GM23338 (cell line): Measurements from ENCODE around the gene CDK2. TPM values are rescaled to one million over a fixed set of nuclear protein-coding genes. Genes with fewer than 3 reads are reported as not detected.

Source experiments
- ATAC-seq: fragments of 200-7000 bp; cut with Tn5 transposase; 3 replicates; pipeline ENCODE4 v1.9.1; 2020
- DNase-seq: peaks from one replicate; pipeline ENCODE4 v3.0.0-alpha.2; 2015; ENCODE audit warnings: low spot score
- H2AFZ ChIP-seq: fragments of 200-600 bp; sonication (generic); 2 replicates; pipeline ENCODE4 v1.8.0; 2016; ENCODE audit warnings: antibody characterized with exemption, mild to moderate bottlenecking, moderate library complexity
- H3F3A ChIP-seq: fragments of 200-600 bp; sonication (generic); replicated peaks from 2 replicates; pipeline ENCODE4 v1.8.0; 2017; ENCODE audit warnings: antibody characterized with exemption, mixed run types, low read depth
- H3K27ac ChIP-seq: fragments of 200-600 bp; sonication (generic); 2 replicates; pipeline ENCODE4 v1.6.1; 2016; ENCODE audit warnings: low read depth
- H3K27me3 ChIP-seq: fragments of 200-600 bp; sonication (generic); 2 replicates; pipeline ENCODE4 v1.8.0; 2016; ENCODE audit warnings: mild to moderate bottlenecking, mixed run types, moderate library complexity; ENCODE audit not compliant: insufficient read depth
- H3K36me3 ChIP-seq: fragments of 200-600 bp; sonication (generic); 2 replicates; pipeline ENCODE4 v1.8.0; 2016; ENCODE audit warnings: mild to moderate bottlenecking; ENCODE audit not compliant: insufficient read depth
- H3K4me1 ChIP-seq: fragments of 200-600 bp; sonication (generic); 2 replicates; pipeline ENCODE4 v1.8.0; 2016; ENCODE audit warnings: mild to moderate bottlenecking, moderate library complexity; ENCODE audit not compliant: insufficient read depth
- H3K4me2 ChIP-seq: fragments of 200-600 bp; sonication (generic); 2 replicates; pipeline ENCODE4 v1.7.1; 2017; ENCODE audit warnings: mixed run types
- H3K4me3 ChIP-seq: fragments of 200-600 bp; sonication (generic); 2 replicates; pipeline ENCODE4 v1.6.1; 2016; ENCODE audit warnings: mixed run types
- H3K79me2 ChIP-seq: fragments of 200-600 bp; sonication (generic); replicated peaks from 2 replicates; pipeline ENCODE4 v1.8.0; 2017; ENCODE audit warnings: mild to moderate bottlenecking; ENCODE audit not compliant: insufficient read depth
- H3K9me2 ChIP-seq: fragments of 200-600 bp; sonication (generic); 2 replicates; pipeline ENCODE4 v1.8.0; 2017; ENCODE audit not compliant: insufficient read depth
- H4K20me1 ChIP-seq: fragments of 200-600 bp; sonication (generic); replicated peaks from 2 replicates; pipeline ENCODE4 v1.8.0; 2017; ENCODE audit warnings: mild to moderate bottlenecking; ENCODE audit not compliant: insufficient read depth
- H3K27ac Mint-ChIP-seq: 2 replicates; pipeline ENCODE4 v1.8.0; 2020; ENCODE audit warnings: inconsistent platforms, mild to moderate bottlenecking, moderate library complexity, mixed read lengths
- H3K27me3 Mint-ChIP-seq: 3 replicates; pipeline ENCODE4 v1.8.0; 2022; ENCODE audit warnings: low read depth, mild to moderate bottlenecking, moderate library complexity, mixed read lengths, inconsistent platforms; ENCODE audit not compliant: insufficient read depth, poor library complexity
- H3K36me3 Mint-ChIP-seq: 3 replicates; pipeline ENCODE4 v1.8.0; 2021; ENCODE audit warnings: low read depth, mild to moderate bottlenecking, inconsistent platforms, moderate library complexity, mixed read lengths
- H3K4me1 Mint-ChIP-seq: 3 replicates; pipeline ENCODE4 v1.8.0; 2020; ENCODE audit warnings: mild to moderate bottlenecking, inconsistent platforms, mixed read lengths
- H3K4me3 Mint-ChIP-seq: 3 replicates; pipeline ENCODE4 v1.8.0; 2021; ENCODE audit warnings: moderate library complexity, mild to moderate bottlenecking, inconsistent platforms, mixed read lengths
- H3K9me3 Mint-ChIP-seq: 3 replicates; pipeline ENCODE4 v1.8.0; 2020; ENCODE audit warnings: moderate library complexity, mild to moderate bottlenecking, inconsistent platforms, mixed read lengths
- CREB1 ChIP-seq: fragments of 250-450 bp; sonication (Bioruptor Pico); IDR thresholded peaks from 2 replicates; pipeline ENCODE4 v1.5.0; 2020; ENCODE audit warnings: low read depth, mild to moderate bottlenecking, moderate library complexity
- CTCF ChIP-seq, 2 experiments: fragments of 200-600 bp in 1 of 2; sonication (generic) in 1 of 2; conservative IDR thresholded peaks; 2 replicates each; pipeline versions ENCODE4 v1.5.1 to v1.6.1; 2016 to 2017; ENCODE audit warnings: antibody characterized with exemption in 2 of 2, low read depth in 2 of 2, mild to moderate bottlenecking in 2 of 2, moderate library complexity in 1 of 2
- EZH2 ChIP-seq: fragments of 200-600 bp; sonication (generic); IDR thresholded peaks from one replicate; pipeline ENCODE4 v1.8.0; 2017; ENCODE audit warnings: antibody characterized with exemption, mild to moderate bottlenecking, low read depth; ENCODE audit not compliant: unreplicated experiment
- EZH2phosphoT487 ChIP-seq: fragments of 200-600 bp; sonication (generic); IDR thresholded peaks from one replicate; pipeline ENCODE4 v1.8.1; 2018; ENCODE audit warnings: antibody characterized with exemption; ENCODE audit not compliant: unreplicated experiment
- JUNB ChIP-seq: IDR thresholded peaks from one replicate; pipeline ENCODE4 v1.6.1; 2016; ENCODE audit warnings: antibody characterized with exemption; ENCODE audit not compliant: unreplicated experiment
- POLR2AphosphoS5 ChIP-seq: IDR thresholded peaks from 2 replicates; pipeline ENCODE4 v1.6.1; 2016; ENCODE audit warnings: antibody characterized with exemption, low read depth
- STAT1 ChIP-seq: IDR thresholded peaks from one replicate; pipeline ENCODE4 v1.6.1; 2016; ENCODE audit warnings: antibody characterized with exemption; ENCODE audit not compliant: unreplicated experiment
- ZNF114 ChIP-seq: fragments of 250-450 bp; sonication (Bioruptor Pico); IDR thresholded peaks from 2 replicates; pipeline ENCODE4 v1.5.0; 2020; ENCODE audit warnings: mild to moderate bottlenecking, moderate library complexity
- polyA plus RNA-seq: library from polyadenylated mRNA; unstranded; fragments of >200 nt; fragmentation: Nextera tagmentation; extraction: Ambion mirVana; gene quantifications from 2 replicates; pipeline ENCODE4 v1.2.1, GENCODE V29; 2016
- total RNA-seq: library from RNA; depleted of rRNA; stranded (reverse); fragments of >200 nt; shearing (Covaris generic); gene quantifications from 2 replicates; pipeline ENCODE4 v1.2.3, GENCODE V29; 2014
- TF ChIP-seq, protein P1 (sequence below): IDR thresholded peaks from one replicate; pipeline ENCODE4 v1.6.1; 2018; ENCODE audit warnings: antibody characterized with exemption; ENCODE audit not compliant: unreplicated experiment

CDK2 gene
- total and polyA plus RNA-seq, 2 experiments from 2014 or later, result 15.2 to 31.0 TPM

GRCh38 chr12:55933169-55933798, 33.3 kb upstream of the CDK2 start:
- H3K4me1 ChIP-seq, result peaks cover 40% of the 10 kb centered on the region
- H3K27me3 ChIP-seq, result peaks cover 43% of the 10 kb centered on the region
- H3K4me2 ChIP-seq, result peak overlapping the region; percentile 86
- no peak overlapping the region for H2AFZ ChIP-seq
- H3K4me3 ChIP-seq, result no peak overlapping the region
- H3K27me3 Mint-ChIP-seq, result peaks cover 27% of the 10 kb centered on the region
- H3K36me3 Mint-ChIP-seq, result no peaks in the 10 kb centered on the region; the same call in 2 of the 3 replicates
- ATAC-seq (no peak), DNase-seq (no peak)
- no peak overlapping the region for H3K27ac Mint-ChIP-seq
- no peaks in the 10 kb centered on the region for H3K79me2 ChIP-seq
- H3K36me3 ChIP-seq, result no peaks in the 10 kb centered on the region
- no peaks in the 10 kb centered on the region for H3K9me3 Mint-ChIP-seq
- TF ChIP-seq STAT1 (no peak), EZH2phosphoT487 (no peak), CREB1 (CRISPR knock-in tag) (no peak), CTCF (conservative IDR thresholded peaks at IDR 0.05; ENCODE audit: low read depth in 2 of 2) (no peak), POLR2AphosphoS5 (no peak), JUNB (no peak), EZH2 (no peak), ZNF114 (no peak)
- TF ChIP-seq, protein P1, sequence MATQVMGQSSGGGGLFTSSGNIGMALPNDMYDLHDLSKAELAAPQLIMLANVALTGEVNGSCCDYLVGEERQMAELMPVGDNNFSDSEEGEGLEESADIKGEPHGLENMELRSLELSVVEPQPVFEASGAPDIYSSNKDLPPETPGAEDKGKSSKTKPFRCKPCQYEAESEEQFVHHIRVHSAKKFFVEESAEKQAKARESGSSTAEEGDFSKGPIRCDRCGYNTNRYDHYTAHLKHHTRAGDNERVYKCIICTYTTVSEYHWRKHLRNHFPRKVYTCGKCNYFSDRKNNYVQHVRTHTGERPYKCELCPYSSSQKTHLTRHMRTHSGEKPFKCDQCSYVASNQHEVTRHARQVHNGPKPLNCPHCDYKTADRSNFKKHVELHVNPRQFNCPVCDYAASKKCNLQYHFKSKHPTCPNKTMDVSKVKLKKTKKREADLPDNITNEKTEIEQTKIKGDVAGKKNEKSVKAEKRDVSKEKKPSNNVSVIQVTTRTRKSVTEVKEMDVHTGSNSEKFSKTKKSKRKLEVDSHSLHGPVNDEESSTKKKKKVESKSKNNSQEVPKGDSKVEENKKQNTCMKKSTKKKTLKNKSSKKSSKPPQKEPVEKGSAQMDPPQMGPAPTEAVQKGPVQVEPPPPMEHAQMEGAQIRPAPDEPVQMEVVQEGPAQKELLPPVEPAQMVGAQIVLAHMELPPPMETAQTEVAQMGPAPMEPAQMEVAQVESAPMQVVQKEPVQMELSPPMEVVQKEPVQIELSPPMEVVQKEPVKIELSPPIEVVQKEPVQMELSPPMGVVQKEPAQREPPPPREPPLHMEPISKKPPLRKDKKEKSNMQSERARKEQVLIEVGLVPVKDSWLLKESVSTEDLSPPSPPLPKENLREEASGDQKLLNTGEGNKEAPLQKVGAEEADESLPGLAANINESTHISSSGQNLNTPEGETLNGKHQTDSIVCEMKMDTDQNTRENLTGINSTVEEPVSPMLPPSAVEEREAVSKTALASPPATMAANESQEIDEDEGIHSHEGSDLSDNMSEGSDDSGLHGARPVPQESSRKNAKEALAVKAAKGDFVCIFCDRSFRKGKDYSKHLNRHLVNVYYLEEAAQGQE, result no peak
- H3K9me2 ChIP-seq, result no peaks in the 10 kb centered on the region
- H3F3A ChIP-seq, result peaks cover 5% of the 10 kb centered on the region; the same call in 1 of the 2 replicates
- H3K4me1 Mint-ChIP-seq, result peaks cover 28% of the 10 kb centered on the region
- H3K27ac ChIP-seq, result no peak overlapping the region
- no peak overlapping the region for H3K4me3 Mint-ChIP-seq
- H4K20me1 ChIP-seq, result no peaks in the 10 kb centered on the region
